ENCODE data around the gene ARHGAP33. TPM values are rescaled to one million over a fixed set of nuclear protein-coding genes. Genes with fewer than 3 reads are reported as not detected.

ARHGAP33 gene
- total and polyA plus RNA-seq, 10 of the 15 experiments (the other 5 are each of a cell fraction or from before 2014, with no cell fraction given), result 0.05 to 22.9 (median 2.3) TPM; not detected in 1

DNA sequence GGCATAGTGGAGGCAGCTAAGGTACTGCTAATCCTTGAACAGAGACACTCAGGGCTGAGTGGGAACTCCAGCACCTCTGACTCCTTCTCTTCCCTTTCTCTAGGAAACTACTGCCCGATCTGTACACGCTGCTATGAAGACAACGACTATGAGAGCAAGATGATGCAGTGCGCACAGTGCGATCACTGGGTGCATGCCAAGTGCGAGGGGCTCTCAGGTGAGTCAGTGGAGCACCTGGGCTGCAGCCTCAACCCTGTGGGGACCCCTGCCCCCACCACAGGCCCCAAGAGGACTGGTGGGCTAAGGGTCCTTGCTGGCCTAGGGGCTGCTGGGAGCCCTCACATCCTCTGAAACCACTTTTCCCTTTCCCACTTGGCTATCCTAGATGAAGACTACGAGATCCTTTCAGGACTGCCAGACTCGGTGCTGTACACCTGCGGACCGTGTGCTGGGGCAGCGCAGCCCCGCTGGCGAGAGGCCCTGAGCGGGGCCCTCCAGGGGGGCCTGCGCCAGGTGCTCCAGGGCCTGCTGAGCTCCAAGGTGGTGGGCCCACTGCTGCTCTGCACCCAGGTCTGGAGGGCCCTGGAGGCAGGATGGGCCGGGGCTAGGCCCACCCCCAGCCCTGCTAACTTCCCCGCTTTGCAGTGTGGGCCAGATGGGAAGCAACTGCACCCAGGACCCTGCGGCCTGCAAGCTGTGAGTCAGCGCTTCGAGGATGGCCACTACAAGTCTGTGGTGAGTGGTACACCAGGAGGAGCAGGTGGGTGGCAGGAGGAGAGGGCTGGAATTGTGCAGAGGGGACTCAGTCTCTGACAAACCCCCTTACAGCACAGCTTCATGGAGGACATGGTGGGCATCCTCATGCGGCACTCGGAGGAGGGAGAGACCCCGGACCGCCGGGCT lies 48.1 kb upstream of the ARHGAP33 start:
- ATAC-seq (no peak), DNase-seq (ENCODE audit: low read depth, low spot score) (no peak), FAIRE-seq (no peak)
- Histone ChIP-seq H3K4me1 (ENCODE audit: control insufficient read depth, insufficient read depth, low read length) (no peaks in the 10 kb centered on the region), H3K9me3 (replicated peaks; ENCODE audit: control insufficient read depth, insufficient read depth, low read length) (no peaks in the 10 kb centered on the region), H3K4me3 (no peak overlapping the region), H3K36me3 (ENCODE audit: control insufficient read depth in 2 of 2, insufficient read depth in 2 of 2, low read length in 1 of 2) (peaks cover 34 to 52% of the 10 kb centered on the region in 2 experiments), H4K20me1 (ENCODE audit: control insufficient read depth, insufficient read depth) (no peaks in the 10 kb centered on the region; the same call in 1 of the 2 replicates), H3K9ac (ENCODE audit: control insufficient read depth, insufficient read depth, low read length) (no peak overlapping the region), H3K27ac (ENCODE audit: control insufficient read depth, insufficient read depth) (no peak overlapping the region), H2AFZ (ENCODE audit: control insufficient read depth, low read depth, low read length) (no peak overlapping the region), H3K27me3 (replicated peaks in 1 of 2; ENCODE audit: control insufficient read depth in 2 of 2, insufficient read depth in 2 of 2, low read length in 1 of 2) (no peaks in the 10 kb centered on the region), H3K79me2 (ENCODE audit: control insufficient read depth, insufficient read depth, low read length) (no peaks in the 10 kb centered on the region), H3K4me2 (ENCODE audit: control insufficient read depth, insufficient read depth) (no peak overlapping the region)
- RAD21 ChIA-PET (ENCODE audit: unreplicated experiment), result no interaction called here
- intact Hi-C loops (cut with micrococcal nuclease; ENCODE audit: unreplicated experiment), result no loop called here
- WGBS (ENCODE audit: insufficient coverage, insufficient replicate concordance, low lambda C conversion rate, missing lambda C conversion rate), result 97% methylated on average over 24 of the region's 25 CpGs
- SMC1A ChIA-PET (ENCODE audit: uncharacterized antibody, unreplicated experiment), result no interaction called here
- no TSS peak for BruUV-seq (replicated peaks)
- in situ Hi-C loops (cut with MboI), result no loop called here
- CTCF ChIA-PET, result interaction anchor here (1.5 kb wide), 1 partner anchor 13 kb away, joined by 3 read pairs; no protein-coding TSS in a partner anchor
- POLR2A ChIA-PET, result interaction anchor here (0.6 to 1.0 kb wide), 3 partner anchors 9 to 21 kb away, joined by 3 to 5 read pairs (median 4); no protein-coding TSS in a partner anchor
- TF ChIP-seq, protein P1, sequence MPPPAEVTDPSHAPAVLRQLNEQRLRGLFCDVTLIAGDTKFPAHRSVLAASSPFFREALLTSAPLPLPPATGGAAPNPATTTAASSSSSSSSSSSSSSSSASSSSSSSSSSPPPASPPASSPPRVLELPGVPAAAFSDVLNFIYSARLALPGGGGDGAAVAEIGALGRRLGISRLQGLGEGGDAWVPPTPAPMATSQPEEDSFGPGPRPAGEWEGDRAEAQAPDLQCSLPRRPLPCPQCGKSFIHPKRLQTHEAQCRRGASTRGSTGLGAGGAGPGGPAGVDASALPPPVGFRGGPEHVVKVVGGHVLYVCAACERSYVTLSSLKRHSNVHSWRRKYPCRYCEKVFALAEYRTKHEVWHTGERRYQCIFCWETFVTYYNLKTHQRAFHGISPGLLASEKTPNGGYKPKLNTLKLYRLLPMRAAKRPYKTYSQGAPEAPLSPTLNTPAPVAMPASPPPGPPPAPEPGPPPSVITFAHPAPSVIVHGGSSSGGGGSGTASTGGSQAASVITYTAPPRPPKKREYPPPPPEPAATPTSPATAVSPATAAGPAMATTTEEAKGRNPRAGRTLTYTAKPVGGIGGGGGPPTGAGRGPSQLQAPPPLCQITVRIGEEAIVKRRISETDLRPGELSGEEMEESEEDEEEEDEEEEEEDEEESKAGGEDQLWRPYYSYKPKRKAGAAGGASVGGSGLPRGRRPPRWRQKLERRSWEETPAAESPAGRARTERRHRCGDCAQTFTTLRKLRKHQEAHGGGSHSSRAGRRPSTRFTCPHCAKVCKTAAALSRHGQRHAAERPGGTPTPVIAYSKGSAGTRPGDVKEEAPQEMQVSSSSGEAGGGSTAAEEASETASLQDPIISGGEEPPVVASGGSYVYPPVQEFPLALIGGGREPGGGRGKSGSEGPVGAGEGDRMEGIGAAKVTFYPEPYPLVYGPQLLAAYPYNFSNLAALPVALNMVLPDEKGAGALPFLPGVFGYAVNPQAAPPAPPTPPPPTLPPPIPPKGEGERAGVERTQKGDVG (CRISPR knock-in tag; IDR thresholded peaks at IDR 0.05), result no peak
- no peak for TF ChIP-seq BRCA1 (IDR thresholded peaks at IDR 0.05; ENCODE audit: low read depth, low read length)
- TF ChIP-seq JUNB (IDR thresholded peaks at IDR 0.05), result no peak
- TF ChIP-seq, protein P2, sequence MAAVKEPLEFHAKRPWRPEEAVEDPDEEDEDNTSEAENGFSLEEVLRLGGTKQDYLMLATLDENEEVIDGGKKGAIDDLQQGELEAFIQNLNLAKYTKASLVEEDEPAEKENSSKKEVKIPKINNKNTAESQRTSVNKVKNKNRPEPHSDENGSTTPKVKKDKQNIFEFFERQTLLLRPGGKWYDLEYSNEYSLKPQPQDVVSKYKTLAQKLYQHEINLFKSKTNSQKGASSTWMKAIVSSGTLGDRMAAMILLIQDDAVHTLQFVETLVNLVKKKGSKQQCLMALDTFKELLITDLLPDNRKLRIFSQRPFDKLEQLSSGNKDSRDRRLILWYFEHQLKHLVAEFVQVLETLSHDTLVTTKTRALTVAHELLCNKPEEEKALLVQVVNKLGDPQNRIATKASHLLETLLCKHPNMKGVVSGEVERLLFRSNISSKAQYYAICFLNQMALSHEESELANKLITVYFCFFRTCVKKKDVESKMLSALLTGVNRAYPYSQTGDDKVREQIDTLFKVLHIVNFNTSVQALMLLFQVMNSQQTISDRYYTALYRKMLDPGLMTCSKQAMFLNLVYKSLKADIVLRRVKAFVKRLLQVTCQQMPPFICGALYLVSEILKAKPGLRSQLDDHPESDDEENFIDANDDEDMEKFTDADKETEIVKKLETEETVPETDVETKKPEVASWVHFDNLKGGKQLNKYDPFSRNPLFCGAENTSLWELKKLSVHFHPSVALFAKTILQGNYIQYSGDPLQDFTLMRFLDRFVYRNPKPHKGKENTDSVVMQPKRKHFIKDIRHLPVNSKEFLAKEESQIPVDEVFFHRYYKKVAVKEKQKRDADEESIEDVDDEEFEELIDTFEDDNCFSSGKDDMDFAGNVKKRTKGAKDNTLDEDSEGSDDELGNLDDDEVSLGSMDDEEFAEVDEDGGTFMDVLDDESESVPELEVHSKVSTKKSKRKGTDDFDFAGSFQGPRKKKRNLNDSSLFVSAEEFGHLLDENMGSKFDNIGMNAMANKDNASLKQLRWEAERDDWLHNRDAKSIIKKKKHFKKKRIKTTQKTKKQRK (IDR thresholded peaks at IDR 0.05; ENCODE audit: low read depth, low read length), result no peak
- TF ChIP-seq, protein P3, sequence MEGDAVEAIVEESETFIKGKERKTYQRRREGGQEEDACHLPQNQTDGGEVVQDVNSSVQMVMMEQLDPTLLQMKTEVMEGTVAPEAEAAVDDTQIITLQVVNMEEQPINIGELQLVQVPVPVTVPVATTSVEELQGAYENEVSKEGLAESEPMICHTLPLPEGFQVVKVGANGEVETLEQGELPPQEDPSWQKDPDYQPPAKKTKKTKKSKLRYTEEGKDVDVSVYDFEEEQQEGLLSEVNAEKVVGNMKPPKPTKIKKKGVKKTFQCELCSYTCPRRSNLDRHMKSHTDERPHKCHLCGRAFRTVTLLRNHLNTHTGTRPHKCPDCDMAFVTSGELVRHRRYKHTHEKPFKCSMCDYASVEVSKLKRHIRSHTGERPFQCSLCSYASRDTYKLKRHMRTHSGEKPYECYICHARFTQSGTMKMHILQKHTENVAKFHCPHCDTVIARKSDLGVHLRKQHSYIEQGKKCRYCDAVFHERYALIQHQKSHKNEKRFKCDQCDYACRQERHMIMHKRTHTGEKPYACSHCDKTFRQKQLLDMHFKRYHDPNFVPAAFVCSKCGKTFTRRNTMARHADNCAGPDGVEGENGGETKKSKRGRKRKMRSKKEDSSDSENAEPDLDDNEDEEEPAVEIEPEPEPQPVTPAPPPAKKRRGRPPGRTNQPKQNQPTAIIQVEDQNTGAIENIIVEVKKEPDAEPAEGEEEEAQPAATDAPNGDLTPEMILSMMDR (IDR thresholded peaks at IDR 0.05 in 2 of 3, conservative IDR thresholded peaks at IDR 0.05 in 1 of 3; ENCODE audit: control insufficient read depth in 2 of 3, extremely low read depth in 1 of 3, insufficient read depth in 1 of 3, low read depth in 3 of 3, low read length in 3 of 3), result no peak
- TF ChIP-seq TCF12 (IDR thresholded peaks at IDR 0.05; ENCODE audit: low read depth, low read length), result no peak
- TF ChIP-seq ZNF622 (IDR thresholded peaks at IDR 0.05), result no peak
- TF ChIP-seq TCF3 (IDR thresholded peaks at IDR 0.05; ENCODE audit: borderline replicate concordance, insufficient read depth, low read depth, low read length), result no peak
- TF ChIP-seq, protein P4, sequence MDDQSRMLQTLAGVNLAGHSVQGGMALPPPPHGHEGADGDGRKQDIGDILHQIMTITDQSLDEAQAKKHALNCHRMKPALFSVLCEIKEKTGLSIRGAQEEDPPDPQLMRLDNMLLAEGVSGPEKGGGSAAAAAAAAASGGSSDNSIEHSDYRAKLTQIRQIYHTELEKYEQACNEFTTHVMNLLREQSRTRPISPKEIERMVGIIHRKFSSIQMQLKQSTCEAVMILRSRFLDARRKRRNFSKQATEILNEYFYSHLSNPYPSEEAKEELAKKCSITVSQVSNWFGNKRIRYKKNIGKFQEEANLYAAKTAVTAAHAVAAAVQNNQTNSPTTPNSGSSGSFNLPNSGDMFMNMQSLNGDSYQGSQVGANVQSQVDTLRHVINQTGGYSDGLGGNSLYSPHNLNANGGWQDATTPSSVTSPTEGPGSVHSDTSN (IDR thresholded peaks at IDR 0.05; ENCODE audit: insufficient replicate concordance, low read depth, low read length), result no peak
- TF ChIP-seq RELA (IDR thresholded peaks at IDR 0.05; ENCODE audit: borderline replicate concordance, partially characterized antibody), result no peak
- TF ChIP-seq SPI1 (IDR thresholded peaks at IDR 0.05; ENCODE audit: borderline replicate concordance, insufficient read depth, low read depth, low read length), result no peak
- TF ChIP-seq GATAD2B (conservative IDR thresholded peaks at IDR 0.05; ENCODE audit: low read depth), result no peak
